GM21367 (cell line): Measurements from ENCODE around the gene SNX18.

ENCODE experiments used
- ATAC-seq: cut with Tn5 transposase; IDR thresholded peaks from one replicate; pipeline ENCODE4 v1.9.1; 2021; ENCODE audit not compliant: unreplicated experiment

Gene SNX18

DNA sequence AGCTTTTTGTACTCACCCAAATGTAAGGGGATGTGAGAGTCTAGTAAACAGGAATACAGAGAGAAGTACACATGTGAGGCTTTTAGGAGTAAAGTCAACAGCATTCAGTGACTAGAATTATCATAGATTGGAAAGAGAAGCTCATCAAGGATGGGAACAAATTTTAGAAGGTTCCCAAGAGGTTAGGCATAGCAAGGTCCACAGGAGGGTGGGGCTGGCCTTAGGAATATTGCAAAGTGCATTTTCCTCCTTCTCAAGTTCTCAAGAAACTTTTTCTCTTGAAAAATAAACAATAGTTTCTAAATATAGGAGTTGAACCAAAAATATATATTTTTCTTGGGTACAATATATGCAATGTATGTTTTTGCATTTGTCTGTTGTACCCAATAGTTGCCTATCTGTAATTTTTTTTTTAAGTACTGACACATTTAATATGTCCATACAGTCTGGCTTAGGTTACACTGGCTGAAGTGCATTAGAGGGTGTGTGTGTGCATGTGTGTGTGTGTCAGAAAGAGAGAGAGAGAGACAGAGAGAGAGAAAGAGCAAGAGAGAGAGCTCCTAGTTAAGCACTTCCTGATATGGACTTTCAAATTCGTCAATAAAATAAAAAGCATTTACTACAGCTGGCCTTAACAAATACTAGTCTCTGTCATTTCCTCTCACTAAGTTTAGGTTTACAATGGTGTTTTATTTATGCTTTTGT lies 62.2 kb downstream of the SNX18 start:
- no peak for ATAC-seq

DNA sequence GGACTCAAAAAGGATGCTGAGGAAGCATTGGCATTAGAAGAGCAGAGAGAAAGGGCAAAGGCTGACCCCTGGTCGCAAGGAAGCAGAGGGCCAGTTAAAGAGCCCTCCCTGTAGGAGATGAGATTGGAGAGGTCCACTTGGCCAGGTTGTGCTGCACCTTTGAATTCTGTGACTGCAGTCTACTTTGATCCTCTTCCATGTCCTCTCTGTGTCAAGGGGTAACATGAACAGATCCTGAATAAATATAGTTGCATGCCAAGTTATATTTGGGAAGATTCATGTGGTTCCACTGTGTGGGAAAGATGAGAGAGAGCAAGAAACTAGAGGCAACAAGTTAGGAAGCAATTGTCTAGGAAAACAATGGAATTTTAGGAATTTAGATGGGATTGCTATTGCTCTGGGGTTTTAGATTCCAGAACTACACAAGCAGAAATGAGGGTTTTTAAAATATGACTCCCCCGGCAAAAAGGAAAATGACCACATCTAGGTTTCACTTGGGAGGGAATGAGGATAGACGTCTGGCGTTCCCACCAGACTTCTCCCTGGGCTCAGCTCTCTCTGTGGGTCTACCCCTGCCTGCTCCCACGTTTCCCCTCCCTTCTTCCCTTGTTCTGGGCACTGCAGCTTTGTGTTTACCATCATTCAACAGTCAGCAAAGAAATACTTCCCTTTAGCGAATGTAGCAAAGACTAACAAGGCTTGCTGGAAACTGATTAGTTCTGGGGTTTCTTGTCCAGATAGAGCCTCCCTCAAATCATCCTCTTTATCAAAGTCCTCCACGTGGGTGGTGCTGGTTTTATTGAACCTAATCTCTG lies 63.6 kb downstream of the SNX18 start:
- ATAC-seq = no peak

GRCh38 chr5:54581831-54582548 lies 64.4 kb downstream of the SNX18 start:
- ATAC-seq = no peak

DNA sequence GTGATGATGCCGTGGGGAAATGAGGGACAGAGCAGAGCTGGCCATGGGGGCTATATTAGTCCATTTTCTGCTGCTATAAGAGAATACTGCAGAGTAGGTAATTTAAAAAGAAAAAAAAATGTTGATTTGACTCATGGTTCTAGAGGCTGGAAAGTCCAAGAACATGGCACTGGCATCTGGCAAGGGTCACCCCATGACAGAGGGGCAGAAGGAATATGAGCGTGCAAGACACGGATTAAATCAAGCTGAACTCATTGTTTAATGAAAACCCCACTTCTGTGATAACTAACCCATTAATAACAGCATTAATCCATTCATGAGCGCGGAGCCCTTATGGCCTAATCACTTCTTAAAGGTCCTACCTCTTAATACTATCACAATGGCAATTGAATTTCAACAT lies 68.8 kb downstream of the SNX18 start:
- ATAC-seq = no peak

- ATAC-seq = no peak
Observed at GRCh38 chr5:54589786-54590185, 72.2 kb downstream of the SNX18 start.

GRCh38 chr5:54590824-54591223 lies 73.3 kb downstream of the SNX18 start:
- no peak for ATAC-seq

DNA sequence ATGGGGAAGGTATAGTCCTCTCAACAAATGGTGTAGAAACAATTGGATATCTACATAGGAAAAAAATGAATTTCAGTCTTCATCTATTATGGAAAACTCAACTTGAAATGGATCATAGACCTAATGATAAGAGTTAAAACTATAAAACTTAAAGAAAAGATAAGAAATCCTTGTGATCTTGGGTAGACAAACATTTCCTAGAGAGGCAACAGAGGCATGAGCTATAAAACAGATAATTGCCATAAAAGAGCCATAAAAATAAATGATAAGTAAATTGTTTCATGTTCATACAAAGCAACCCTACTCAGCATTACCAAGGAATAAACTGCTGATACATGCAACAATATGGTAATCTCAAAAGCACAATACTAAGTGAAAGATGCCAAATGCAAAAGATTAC lies 76.2 kb downstream of the SNX18 start:
- ATAC-seq = no peak

GRCh38 chr5:54594181-54594580 lies 76.6 kb downstream of the SNX18 start:
- ATAC-seq = no peak

GRCh38 chr5:54595721-54596120 lies 78.2 kb downstream of the SNX18 start:
- ATAC-seq = no peak
